T-helper 1 cell treated with Interleukin-12 subunit alpha and Interleukin-12 subunit beta and Interleukin-4 antibody, amounts not matched to agents 30 ng/mL and 1 ng/mL, for 36 hours (primary cell): ENCODE measurements around the gene HYAL2. TPM values are rescaled to one million over a fixed set of nuclear protein-coding genes. Genes with fewer than 3 reads are reported as not detected.

ENCODE experiments used
- intact Hi-C: fragments of 100-400 bp; cut with micrococcal nuclease; formaldehyde crosslinking; loops from one replicate; pipeline ENCODE4 v1.15.1; 2024
- total RNA-seq: library from RNA; stranded (reverse); gene quantifications from 2 replicates; pipeline ENCODE4 v1.2.3, GENCODE V29; 2022

The HYAL2 gene
- total RNA-seq, 1 donor from 2014 or later, result 7.9 TPM

DNA sequence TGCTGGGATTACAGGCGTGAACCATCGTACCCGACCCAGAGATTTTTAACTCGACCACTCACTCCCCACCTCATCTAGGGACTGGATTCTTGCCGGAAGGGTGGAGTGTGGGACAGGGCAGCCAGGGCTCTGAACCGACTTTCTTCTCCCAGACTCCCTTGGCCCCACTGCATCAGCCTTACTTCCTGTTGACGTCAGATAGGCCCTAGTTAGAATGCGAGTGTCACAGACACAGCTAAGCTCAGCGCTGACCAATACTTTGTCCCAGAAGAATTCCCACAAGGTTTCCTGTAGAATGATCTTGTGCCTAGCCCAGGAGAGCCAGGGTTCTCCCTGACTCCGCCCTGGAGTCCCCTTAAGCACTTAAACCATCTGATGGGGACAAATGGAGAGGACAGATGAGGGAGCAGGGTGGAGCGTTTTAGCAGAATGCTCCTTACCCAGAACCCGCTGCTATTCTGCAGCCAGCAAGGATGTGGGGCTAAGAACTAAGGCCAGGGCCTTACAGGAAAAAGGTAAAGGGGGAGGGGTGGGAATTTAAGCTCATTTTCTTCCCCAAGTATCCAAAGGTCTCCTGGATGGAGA lies 11.3 kb upstream of the HYAL2 start:
- intact Hi-C loops, result no loop called here

DNA sequence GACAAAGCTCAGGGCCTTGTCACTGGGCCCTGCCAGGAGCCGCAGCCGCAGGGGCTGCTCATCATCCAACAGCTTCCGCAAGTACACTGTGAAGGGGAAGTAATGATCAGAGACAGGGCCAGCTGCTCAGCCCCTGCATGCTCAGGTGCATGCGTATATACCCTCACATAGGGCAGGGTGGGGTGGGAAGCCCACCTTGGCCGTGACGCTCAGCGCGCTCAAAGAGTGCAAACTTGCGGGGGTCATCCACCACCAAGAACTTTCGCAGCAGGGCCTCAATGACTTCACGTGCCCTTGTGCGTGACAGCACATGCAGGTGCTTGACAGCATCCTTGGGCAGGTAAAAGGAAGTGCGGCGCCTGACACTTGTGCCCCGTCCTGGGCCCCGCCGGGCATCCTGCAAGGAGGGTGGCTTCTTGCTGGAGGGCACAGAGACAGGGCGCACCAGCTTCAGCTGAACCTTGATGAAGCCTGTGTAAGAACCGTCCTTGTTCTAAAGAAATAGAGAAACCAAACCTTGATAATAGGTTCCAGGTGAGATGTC lies 8.9 kb upstream of the HYAL2 start:
- intact Hi-C loops, result no loop called here

DNA sequence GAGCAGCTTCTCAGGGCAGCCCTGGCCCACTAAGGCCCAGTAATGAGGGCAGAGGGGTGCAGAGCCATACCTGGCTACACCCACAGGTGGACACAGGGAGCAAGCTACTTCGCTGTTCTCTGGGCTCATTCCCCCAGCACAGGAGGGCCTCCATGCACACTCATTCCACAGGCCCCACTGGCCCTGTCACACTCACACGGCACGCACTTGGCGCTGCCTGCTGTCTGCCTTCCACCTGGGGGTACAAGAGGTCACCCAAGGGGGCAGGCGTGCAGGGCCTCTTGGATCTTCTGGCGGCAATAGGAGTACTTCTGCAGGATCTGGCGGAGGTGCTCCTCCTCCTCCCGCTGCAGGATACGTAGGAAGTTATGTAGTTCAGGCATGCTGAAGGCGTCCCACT lies 7.8 kb upstream of the HYAL2 start:
- intact Hi-C loops, result no loop called here

DNA sequence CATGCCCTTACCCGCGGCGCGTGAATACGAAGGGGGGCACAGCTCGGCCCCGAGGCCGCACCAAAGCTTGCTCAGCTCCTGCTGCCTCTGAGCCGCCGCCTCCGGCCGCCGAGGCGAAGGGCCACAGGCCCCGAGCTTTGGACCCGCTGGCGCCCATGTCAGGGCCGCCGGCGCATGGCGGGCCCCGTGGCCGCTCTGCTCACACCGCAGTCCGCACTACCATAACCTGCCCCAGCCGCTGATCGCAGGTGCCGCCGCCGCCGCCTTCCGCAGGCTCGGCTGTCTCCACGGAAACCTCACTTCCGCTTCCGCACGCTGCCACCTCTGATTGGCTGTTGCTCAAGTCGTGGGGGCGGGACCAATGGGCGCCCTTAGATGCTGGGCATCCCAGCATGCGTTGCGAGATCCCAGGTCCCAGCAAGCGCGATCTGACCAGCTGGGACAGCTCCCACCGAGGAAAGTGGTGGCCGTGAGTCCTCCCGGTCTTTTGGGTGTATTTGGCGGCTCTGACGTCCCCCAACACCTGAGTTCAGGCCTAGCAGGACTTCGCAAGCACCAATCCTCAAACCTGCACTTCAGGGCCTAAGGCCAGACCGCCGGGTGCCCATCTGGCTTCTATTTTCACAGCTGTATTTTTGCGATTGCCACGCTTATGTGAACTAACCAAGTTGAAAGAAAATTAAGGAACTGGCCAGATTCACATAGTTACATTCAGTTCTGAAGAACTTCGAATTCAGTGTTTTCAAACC lies 5.6 kb upstream of the HYAL2 start, which contains the start of gene TUSC2:
TSS of gene TUSC2 (minus strand) at position 281 of the 749 bp plus-strand sequence. CDS start at position 157, 124 bp downstream.
- intact Hi-C loops, result loop anchor here (1.0 to 10.0 kb wide), 7 partner anchors 9 to 913 kb away; partner anchors contain the start of genes APEH, CYB561D2, HYAL3 and IFRD2

DNA sequence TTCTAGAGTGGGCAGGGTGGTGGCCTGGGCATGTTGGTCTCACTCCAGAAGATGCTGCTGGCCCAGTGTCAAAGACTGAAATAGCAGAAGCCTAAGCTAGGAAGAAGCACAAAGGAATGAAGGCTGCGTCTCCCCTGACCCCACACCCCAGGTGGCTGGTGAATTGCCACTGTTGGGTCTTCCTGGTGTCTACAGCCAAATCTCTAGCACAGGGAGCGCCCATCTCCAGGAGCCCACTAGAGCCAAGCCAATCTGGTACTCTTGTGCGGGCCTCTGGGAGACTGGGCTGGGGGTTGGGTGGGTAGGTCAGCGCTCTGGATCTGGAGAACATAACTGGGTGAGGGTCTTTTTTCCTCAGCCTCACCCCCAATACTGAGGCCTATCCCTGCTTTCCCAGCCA lies 4.6 kb upstream of the HYAL2 start:
- intact Hi-C loops, result loop anchor here (10.0 kb wide), 1 partner anchor 912 kb away; the partner anchor contains the start of genes RHOA and TCTA

DNA sequence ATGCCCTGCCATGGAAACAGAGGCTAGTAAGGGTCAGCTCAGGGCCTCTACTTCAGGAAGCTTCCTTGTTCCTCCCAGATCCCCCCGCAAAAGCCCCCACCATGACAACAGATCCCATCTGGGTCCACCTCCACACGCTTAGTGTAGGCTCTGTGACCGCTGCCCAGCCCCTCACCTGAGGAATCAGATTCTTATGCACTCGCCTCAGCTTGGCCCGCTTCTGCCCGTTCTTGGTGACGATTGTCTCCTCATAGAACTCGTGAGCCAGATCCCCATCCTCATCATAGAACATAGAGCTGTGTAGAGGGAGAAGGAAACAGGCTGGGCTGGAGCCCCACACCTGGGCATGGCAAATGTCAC lies 3.6 kb upstream of the HYAL2 start:
- intact Hi-C loops, result loop anchor here (10.0 kb wide), 1 partner anchor 911 kb away; the partner anchor contains the start of genes RHOA and TCTA

DNA sequence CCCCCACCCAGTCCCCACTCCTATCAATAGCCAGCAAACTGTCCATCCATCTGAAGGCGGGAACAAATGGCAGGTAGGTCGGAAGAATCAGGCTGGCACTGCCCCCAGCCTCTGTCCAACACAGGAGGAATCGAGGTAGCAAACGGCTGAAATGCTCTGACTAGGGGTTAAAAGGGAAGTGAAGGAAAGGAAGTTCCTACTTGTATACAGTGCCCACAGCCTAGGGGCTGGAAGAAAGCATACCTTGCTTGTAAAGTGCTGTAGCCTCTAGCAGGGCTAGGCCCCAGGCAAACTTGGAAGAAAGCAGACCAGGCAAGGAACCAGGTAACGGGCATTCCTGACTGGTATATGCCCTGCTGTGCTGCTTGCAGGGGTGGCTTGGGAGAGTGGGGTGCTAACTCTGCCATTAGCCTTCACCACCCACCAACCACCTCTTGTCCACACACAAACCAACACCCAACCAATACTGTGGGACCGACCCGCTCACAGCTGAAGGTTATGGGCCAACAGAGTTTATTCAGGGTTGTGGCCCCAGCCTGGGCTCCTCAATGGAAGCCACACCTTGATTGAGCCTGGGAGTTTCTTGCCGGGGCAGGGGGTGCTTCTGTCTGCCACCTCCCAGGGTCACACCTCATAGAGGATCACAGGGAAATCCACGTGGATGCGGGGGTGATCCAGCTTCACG lies 3.1 kb upstream of the HYAL2 start:
- intact Hi-C loops, result loop anchor here (10.0 kb wide), 1 partner anchor 911 kb away; the partner anchor contains the start of genes RHOA and TCTA

DNA sequence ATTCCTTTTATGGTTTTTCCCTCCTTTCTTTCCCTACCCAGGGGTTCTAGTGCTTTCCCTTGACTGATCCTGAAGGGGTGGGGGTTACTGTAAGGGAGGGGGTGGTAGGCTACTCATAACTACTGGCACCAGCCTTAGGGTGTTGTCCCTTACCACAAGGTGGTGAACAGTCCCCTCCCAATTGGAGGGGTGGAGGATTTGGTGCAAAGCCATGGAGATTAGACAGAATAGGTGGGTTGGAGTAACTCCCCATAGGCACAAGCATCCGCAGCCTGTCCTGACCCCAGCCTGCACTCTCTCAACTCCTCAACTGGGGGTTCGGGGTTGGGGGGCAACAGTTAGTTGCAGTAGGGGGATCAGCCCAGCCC lies 2.6 kb upstream of the HYAL2 start:
- intact Hi-C loops, result loop anchor here (10.0 kb wide), 1 partner anchor 910 kb away; the partner anchor contains the start of genes RHOA and TCTA

DNA sequence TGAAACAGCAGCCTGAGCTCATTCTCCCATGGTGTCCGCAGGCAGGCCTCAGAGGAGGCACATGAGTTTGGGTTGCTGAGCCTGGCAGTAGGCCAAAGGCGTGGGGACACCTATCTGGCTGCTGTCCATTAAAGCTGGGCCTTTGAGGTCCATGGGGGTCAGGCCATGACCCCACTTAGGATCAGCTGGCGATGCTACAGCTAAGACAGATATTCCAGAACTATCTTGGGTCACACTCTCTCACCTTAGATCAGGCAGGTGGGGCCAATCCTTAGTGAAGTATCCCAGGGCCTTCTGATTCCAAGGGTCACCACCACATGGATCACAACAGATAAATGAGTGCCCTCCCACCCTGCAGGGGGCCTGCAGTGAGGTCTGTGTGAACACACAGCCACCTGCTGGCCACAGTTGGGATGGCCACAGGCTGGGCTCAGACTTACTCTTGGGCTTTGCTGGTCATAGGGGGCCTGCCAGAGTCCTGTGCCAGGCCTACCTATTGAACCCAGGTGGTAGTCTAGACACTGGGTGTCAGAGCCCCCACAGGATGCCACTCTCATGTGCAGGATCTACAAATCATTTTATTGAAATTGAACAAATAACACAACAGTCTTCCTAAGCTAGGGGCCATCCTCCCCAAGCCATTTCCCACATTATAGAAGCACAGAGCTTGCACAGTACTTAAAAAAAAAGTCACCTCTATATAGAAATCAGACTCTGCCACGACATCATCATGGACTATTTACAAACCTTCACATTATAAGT lies 2.0 kb upstream of the HYAL2 start:
- intact Hi-C loops, result loop anchor here (1.0 to 10.0 kb wide), 3 partner anchors 50 to 910 kb away; partner anchors contain the start of genes GNAT1, RHOA and TCTA

DNA sequence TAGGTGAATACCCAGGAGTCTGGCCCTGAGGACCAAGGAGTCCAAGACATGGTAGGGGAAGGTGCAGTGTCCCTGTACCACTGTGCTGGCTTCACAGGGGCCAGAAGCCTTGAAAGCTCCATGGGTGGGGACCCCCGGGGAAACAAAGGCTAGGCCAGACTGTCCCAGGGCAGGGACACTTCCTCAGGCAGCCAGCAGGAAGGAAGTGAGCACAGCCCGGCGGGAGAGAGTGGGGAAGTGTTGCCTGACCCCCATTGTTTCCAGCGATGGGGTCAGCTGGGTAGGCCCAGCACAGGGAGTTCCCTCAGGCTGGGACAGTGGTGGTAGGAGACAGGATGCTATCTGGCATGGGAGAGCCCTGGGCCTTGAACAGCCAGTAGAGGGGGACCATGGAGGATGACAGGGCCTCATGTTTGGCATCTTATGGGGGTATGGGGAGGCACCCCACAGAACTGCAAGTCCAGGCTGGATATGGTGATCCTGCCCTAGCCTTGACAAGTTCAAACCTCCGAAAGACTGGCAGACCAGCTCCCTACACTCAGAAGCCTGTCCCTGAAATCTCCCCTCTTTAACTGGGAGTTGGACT lies 1.2 kb upstream of the HYAL2 start:
- intact Hi-C loops, result loop anchor here (1.0 to 10.0 kb wide), 3 partner anchors 49 to 909 kb away; partner anchors contain the start of genes GNAT1, RHOA and TCTA

DNA sequence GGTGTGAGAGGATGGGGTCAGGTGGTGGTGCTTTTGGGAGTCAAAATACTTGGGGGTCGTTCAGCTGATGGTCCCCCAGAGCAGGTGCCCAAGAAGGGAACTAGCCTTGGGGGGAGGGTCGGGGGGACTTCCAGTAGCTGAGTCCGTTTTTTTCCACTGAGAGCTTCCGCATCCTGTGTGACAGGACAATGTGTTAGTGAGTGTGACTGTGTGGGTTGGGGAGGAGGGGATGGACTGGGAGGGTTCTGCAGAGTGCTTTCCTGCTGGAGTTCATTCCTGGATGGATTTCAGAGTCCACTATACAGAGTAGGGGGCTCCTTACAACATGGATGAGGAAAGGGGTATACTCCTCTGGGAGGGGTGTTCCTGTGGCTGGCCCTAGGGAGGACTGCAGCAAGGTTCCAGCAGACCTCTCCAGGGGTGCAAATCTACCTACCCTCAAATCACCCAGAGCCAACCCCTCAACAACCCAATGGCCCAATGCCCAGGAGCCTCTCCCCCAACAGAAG lies 601 bp upstream of the HYAL2 start:
- intact Hi-C loops, result loop anchor here (5.0 to 10.0 kb wide), 2 partner anchors 131 to 908 kb away; partner anchors contain the start of genes GNAT1, RHOA and TCTA

DNA sequence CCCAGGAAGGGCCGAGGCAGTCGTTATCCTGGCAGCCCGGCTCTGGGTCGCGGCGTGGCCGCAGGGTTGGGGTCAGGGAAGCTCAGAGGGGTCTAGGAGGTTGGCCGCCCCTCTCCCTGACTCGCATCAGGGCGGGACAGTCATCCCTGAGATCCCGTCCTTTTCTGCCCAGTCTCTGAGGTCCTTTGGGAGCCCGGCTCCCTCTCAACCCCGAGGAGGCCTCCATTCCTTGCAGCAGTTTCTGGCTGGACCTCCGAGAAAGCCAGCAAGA lies 495 bp downstream of the HYAL2 start:
- intact Hi-C loops, result loop anchor here (5.0 to 10.0 kb wide), 2 partner anchors 130 to 907 kb away; partner anchors contain the start of genes GNAT1, RHOA and TCTA

DNA sequence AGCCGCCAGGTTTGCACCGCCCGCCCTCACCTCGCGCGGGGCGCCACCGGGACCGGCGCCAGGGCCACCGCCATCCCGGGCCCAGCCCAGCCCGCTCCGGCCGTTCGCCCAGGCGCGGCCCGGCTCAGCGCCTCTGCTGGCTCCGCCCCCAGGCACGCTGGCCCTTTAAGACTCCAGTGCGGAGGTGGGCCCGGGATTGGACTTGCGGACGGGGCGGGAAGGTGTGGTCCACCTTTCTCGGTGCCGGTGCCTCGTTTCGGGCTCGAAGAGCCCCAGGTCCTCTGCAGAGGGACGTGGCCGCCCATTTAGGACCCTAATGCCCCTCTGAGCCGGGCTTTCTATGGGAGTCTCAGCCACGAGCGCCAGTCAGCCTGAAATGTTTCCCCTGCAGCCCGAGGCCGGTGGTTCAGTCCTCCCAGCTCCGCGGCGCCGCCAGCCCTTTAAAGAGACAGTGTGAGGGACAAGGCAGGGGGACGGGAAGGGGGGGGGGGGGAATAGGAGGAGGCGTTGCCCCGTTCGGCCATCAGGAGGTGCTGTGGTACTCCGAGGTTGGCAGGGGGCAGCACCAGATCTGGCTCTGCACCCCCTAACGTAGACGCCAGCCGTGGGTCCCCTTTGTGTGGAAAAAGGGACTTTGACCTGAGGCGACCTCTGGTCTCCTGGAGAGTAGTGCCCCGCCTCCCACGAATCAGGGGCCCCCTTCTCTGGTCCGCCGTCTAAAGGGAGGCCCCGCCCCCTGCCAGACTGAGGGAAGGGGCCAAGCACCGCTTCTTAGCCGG lies 1.0 kb downstream of the HYAL2 start:
- intact Hi-C loops, result loop anchor here (1.0 to 10.0 kb wide), 8 partner anchors 15 to 907 kb away; partner anchors contain the start of genes CYB561D2, GNAT1, HYAL3 and IFRD2

DNA sequence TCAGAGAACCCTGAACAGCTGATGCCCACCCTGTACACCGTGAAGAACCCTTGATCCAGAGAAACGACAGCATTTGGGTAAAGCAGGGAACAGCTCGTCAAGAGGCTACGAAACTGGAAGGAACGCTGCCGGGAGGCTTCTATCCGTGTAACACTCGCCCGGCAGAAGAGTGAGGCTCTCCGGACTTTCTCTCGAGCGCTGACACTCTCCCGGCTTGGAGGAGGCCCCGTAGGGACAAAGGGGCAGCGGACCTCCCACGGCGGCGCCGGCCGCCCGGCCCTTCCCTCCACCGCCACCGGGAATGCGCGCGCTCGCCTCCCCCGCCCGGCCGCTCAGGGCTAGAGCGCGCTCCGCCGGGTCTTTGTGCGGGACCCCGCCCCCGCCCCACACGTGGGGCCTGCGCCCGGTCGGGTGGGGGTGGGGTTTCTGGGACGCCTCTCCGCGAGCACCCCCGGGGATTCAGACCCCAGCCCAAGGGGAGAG lies 1.7 kb downstream of the HYAL2 start:
- intact Hi-C loops, result loop anchor here (1.0 to 10.0 kb wide), 8 partner anchors 16 to 906 kb away; partner anchors contain the start of genes CYB561D2, GNAT1, HYAL3 and IFRD2

DNA sequence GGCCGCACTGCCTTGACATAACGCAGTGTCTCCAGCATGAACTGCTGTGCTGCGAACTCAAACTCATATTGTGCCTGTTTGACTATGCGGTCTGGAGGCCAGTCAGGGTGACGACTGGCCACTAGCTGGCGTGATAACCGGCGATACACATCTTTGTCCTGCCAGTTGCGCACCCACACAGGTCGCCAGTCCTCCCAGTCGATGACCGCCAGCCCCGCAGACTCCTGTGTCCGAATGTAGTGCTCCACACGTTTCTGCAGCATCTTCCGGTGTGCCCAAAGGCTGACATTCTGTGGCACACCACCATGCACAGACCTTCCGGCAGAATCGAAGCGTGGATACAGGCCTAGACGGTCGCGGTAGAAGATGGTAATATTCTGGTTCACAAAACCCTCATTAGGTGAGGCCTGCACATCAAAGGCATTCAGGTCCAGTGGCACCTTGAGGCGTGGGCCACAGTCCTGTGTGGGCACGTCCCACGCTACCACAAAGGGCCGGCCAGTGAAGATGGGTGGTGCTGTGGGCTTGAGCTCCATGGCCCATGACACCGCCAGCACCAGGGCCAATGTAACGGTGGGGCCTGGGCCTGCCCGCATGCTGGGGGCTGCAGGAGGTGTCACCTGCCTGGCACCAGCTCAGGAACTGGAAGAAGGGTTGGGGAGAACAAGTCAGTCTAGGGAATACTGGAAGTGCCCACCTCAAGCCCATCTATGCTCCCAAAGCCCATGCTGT lies 2.5 kb downstream of the HYAL2 start:
- intact Hi-C loops, result loop anchor here (2.0 to 10.0 kb wide), 3 partner anchors 17 to 905 kb away; partner anchors contain the start of genes GNAT1, RHOA and TCTA

DNA sequence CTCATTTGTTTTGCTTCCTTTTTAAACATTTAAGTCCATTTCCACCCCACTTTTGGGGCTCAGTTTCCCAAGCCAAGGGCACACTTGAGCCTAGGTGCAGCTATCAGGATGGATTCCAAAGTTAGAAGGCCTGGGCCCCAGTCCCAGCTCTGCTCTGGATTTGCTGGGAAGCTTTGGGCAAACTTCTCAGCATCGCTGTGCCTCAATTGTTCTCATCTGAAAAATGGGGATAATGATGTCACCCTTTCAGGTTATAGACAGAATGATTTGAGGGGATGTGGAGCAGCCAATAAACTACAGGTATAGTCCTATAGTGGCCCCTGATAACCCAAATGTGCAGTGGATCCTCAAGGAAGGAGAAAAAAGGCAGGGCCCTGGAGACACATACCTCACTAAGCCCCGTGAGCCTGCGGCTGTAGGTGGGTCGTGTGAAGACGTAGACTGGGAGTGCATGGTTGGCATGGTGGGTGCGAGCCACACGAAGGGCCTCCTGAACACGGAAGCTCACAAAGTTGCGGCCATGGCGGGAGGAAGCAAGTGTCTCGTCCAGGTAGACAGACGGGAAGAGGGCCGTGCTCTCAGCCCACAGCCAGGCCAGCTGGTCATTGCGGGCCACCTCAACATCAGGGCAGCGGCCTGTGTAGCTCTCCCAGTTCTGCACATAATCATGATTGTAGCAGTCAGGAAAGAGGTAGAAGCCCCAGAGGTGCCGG lies 3.2 kb downstream of the HYAL2 start:
- intact Hi-C loops, result no loop called here

DNA sequence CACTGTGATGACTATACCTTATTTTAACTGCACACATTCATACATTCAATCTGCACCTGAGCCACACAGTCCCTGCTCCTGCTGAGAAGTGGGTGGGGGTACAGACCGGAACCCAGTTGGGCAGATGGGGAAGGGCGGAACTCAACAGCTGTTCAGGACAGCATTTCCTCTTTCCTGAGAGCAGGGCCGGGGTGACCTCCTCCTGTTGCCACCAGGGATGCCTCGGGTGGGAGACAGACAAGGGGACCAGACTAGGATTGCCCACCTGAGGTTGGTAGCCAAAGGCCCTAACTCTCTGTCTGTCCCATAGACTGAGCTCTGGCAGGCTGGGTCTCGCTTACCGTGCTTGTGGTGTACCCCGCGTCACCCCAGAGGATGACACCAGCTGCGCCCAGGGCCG lies 3.9 kb downstream of the HYAL2 start:
- intact Hi-C loops, result no loop called here

DNA sequence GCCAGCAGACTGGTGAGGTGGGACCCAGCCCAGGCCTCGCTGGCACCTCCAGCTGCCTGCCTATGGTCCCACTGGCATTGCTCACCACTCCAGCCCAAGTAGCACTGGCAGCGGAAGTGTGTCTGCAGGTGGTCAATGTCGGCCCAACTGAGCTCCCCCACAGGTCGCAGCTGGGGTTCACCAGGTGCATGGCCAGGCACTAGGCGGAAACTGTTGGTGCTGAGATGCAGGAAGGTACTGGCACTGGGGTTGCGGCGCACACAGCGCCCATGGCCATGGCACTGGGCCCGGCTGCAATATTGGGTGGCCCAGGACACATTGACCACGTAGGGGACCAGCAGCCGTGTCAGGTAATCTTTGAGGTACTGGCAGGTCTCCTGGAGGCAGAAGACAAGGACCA lies 4.4 kb downstream of the HYAL2 start:
- intact Hi-C loops, result no loop called here
